Stimulated activated naive CD8-positive, alpha-beta T cell treated with anti-CD3 and anti-CD28 coated beads, Interleukin-15, amount 100 ng/mL, for 72 hours (primary cell): ENCODE data around the gene CDC27.

ENCODE experiments used
- ATAC-seq: fragments of 150-1000 bp; cut with Tn5 transposase; 2 replicates; pipeline ENCODE4 v1.10.0; 2021; ENCODE audit warnings: mild to moderate bottlenecking, moderate library complexity
- DNase-seq, 2 donors: peaks; one replicate each; pipeline ENCODE4 v3.0.0; 2021 to 2022
- H3K27ac Mint-ChIP-seq, 2 donors: one replicate each; pipeline ENCODE4 v1.8.0; 2022; ENCODE audit warnings: mild to moderate bottlenecking in 2 of 2, mixed read lengths in 2 of 2, moderate library complexity in 2 of 2
- H3K27me3 Mint-ChIP-seq: one replicate; pipeline ENCODE4 v1.8.0; 2022; ENCODE audit warnings: mixed read lengths
- H3K4me1 Mint-ChIP-seq: one replicate; pipeline ENCODE4 v1.8.0; 2022; ENCODE audit warnings: mild to moderate bottlenecking, mixed read lengths
- H3K4me3 Mint-ChIP-seq, 2 donors: one replicate each; pipeline ENCODE4 v1.8.0; 2022; ENCODE audit warnings: mild to moderate bottlenecking in 2 of 2, mixed read lengths in 2 of 2, moderate library complexity in 1 of 2
- H3K9me3 Mint-ChIP-seq, 2 donors: one replicate each; pipeline ENCODE4 v1.8.0; 2022; ENCODE audit warnings: mixed read lengths in 2 of 2

The CDC27 gene

GRCh38 chr17:47188876-47189731 is at the start of gene CDC27:
CDC27 (minus strand) TSS chr17:47189295; CDS start chr17:47189172, 123 bp downstream.
- Mint-ChIP-seq H3K9me3 (no peaks in the 10 kb centered on the region), H3K4me3 (peak within 1 kb of the TSS; percentile 95 to 98)
- peak; percentile 100 for DNase-seq

GRCh38 chr17:47238321-47239010 is 49.4 kb upstream of the CDC27 start:
- H3K27ac Mint-ChIP-seq = no peak overlapping the region
- DNase-seq = no peak
- peak; percentile 43 for ATAC-seq
- H3K9me3 Mint-ChIP-seq = no peaks in the 10 kb centered on the region
- no peaks in the 10 kb centered on the region for H3K27me3 Mint-ChIP-seq
- peaks cover 13% of the 10 kb centered on the region for H3K4me1 Mint-ChIP-seq
- H3K4me3 Mint-ChIP-seq = no peak overlapping the region

More at GRCh38 chr17:47188876-47189731, at the start of gene CDC27:
- Mint-ChIP-seq H3K27ac (peak within 1 kb of the TSS; percentile 98 to 100), H3K4me1 (peaks cover 39% of the 10 kb centered on the region), H3K27me3 (no peaks in the 10 kb centered on the region)
- peak; percentile 97 for ATAC-seq

- H3K4me1 Mint-ChIP-seq = peaks cover 13% of the 10 kb centered on the region
- no peak overlapping the region for H3K27ac Mint-ChIP-seq
- H3K9me3 Mint-ChIP-seq = no peaks in the 10 kb centered on the region
- ATAC-seq (no peak), DNase-seq (no peak)
- no peak overlapping the region for H3K4me3 Mint-ChIP-seq
- H3K27me3 Mint-ChIP-seq = no peaks in the 10 kb centered on the region
Measured at GRCh38 chr17:47237841-47238240, 48.7 kb upstream of the CDC27 start.

GRCh38 chr17:47235923-47236322 is 46.8 kb upstream of the CDC27 start:
- DNase-seq = no peak
- H3K27me3 Mint-ChIP-seq = peaks cover 8% of the 10 kb centered on the region
- H3K9me3 Mint-ChIP-seq = no peaks in the 10 kb centered on the region
- no peak overlapping the region for H3K4me3 Mint-ChIP-seq
- no peak for ATAC-seq
- peaks cover 13% of the 10 kb centered on the region for H3K4me1 Mint-ChIP-seq
- H3K27ac Mint-ChIP-seq = no peak overlapping the region

GRCh38 chr17:47235506-47235905 is 46.4 kb upstream of the CDC27 start:
- H3K4me1 Mint-ChIP-seq = peaks cover 16% of the 10 kb centered on the region
- DNase-seq (no peak), ATAC-seq (no peak)
- H3K4me3 Mint-ChIP-seq = no peak overlapping the region
- no peak overlapping the region for H3K27ac Mint-ChIP-seq
- no peaks in the 10 kb centered on the region for H3K9me3 Mint-ChIP-seq
- peaks cover 12% of the 10 kb centered on the region for H3K27me3 Mint-ChIP-seq

GRCh38 chr17:47232465-47232864 is 43.4 kb upstream of the CDC27 start:
- no peak for DNase-seq
- no peaks in the 10 kb centered on the region for H3K9me3 Mint-ChIP-seq
- no peak overlapping the region for H3K4me3 Mint-ChIP-seq

GRCh38 chr17:47231866-47232265 is 42.8 kb upstream of the CDC27 start:
- Mint-ChIP-seq H3K9me3 (no peaks in the 10 kb centered on the region), H3K27me3 (peaks cover 17% of the 10 kb centered on the region), H3K4me1 (peaks cover 16% of the 10 kb centered on the region), H3K27ac (no peak overlapping the region), H3K4me3 (no peak overlapping the region)
- ATAC-seq (no peak), DNase-seq (no peak)

More at GRCh38 chr17:47232465-47232864, 43.4 kb upstream of the CDC27 start:
- Mint-ChIP-seq H3K27ac (no peak overlapping the region), H3K27me3 (peaks cover 17% of the 10 kb centered on the region), H3K4me1 (peaks cover 16% of the 10 kb centered on the region)
- no peak for ATAC-seq

- Mint-ChIP-seq H3K27me3 (peaks cover 17% of the 10 kb centered on the region), H3K4me1 (peaks cover 16% of the 10 kb centered on the region), H3K9me3 (no peaks in the 10 kb centered on the region), H3K4me3 (no peak overlapping the region), H3K27ac (no peak overlapping the region)
- ATAC-seq = no peak
- DNase-seq = no peak
Measured at GRCh38 chr17:47231334-47231733, 42.2 kb upstream of the CDC27 start.

GRCh38 chr17:47230864-47231263 is 41.8 kb upstream of the CDC27 start:
- ATAC-seq = no peak
- DNase-seq = no peak
- Mint-ChIP-seq H3K27me3 (peaks cover 17% of the 10 kb centered on the region), H3K4me3 (no peak overlapping the region), H3K9me3 (no peaks in the 10 kb centered on the region), H3K27ac (no peak overlapping the region), H3K4me1 (peaks cover 16% of the 10 kb centered on the region)

- Mint-ChIP-seq H3K27ac (peak overlapping the region in 1 of 2 donors; percentile 22), H3K4me3 (peak overlapping the region; percentile 39 to 57), H3K27me3 (peaks cover 17% of the 10 kb centered on the region), H3K4me1 (peaks cover 16% of the 10 kb centered on the region), H3K9me3 (peaks cover 0 to under 1% of the 10 kb centered on the region in 2 donors)
- DNase-seq = peak; percentile 51 to 66
- ATAC-seq = peak; percentile 86
Measured at GRCh38 chr17:47229535-47230443, 40.7 kb upstream of the CDC27 start.

GRCh38 chr17:47227862-47228261 is 38.8 kb upstream of the CDC27 start:
- ATAC-seq = no peak
- Mint-ChIP-seq H3K4me3 (no peak overlapping the region), H3K27ac (no peak overlapping the region), H3K4me1 (peaks cover 16% of the 10 kb centered on the region), H3K9me3 (peaks cover 10 to 20% of the 10 kb centered on the region in 2 donors), H3K27me3 (peaks cover 17% of the 10 kb centered on the region)
- DNase-seq = no peak

- H3K27me3 Mint-ChIP-seq = peaks cover 11% of the 10 kb centered on the region
- no peak for DNase-seq
- ATAC-seq = no peak
- H3K9me3 Mint-ChIP-seq = peaks cover 10 to 30% of the 10 kb centered on the region in 2 donors
- H3K27ac Mint-ChIP-seq = no peak overlapping the region
- H3K4me3 Mint-ChIP-seq = no peak overlapping the region
- H3K4me1 Mint-ChIP-seq = peaks cover 22% of the 10 kb centered on the region
Measured at GRCh38 chr17:47225911-47226688, 37.0 kb upstream of the CDC27 start.

- no peak for DNase-seq
- no peak for ATAC-seq
- H3K27me3 Mint-ChIP-seq = peaks cover 4% of the 10 kb centered on the region
- H3K27ac Mint-ChIP-seq = no peak overlapping the region
- peaks cover 10 to 30% of the 10 kb centered on the region in 2 donors for H3K9me3 Mint-ChIP-seq
- no peak overlapping the region for H3K4me3 Mint-ChIP-seq
- peaks cover 25% of the 10 kb centered on the region for H3K4me1 Mint-ChIP-seq
Measured at GRCh38 chr17:47225436-47225858, 36.4 kb upstream of the CDC27 start.

GRCh38 chr17:47224966-47225365 is 35.9 kb upstream of the CDC27 start:
- Mint-ChIP-seq H3K4me3 (no peak overlapping the region), H3K27ac (no peak overlapping the region), H3K4me1 (peaks cover 25% of the 10 kb centered on the region), H3K9me3 (peaks cover 10 to 30% of the 10 kb centered on the region in 2 donors), H3K27me3 (no peaks in the 10 kb centered on the region)
- DNase-seq (no peak), ATAC-seq (no peak)
